GM18519 (cell line): Measurements from ENCODE around the gene RPS6KA1.

Source experiments
- ATAC-seq: cut with Tn5 transposase; IDR thresholded peaks from one replicate; pipeline ENCODE4 v1.9.1; 2021; ENCODE audit warnings: mild to moderate bottlenecking, moderate library complexity; ENCODE audit not compliant: unreplicated experiment, low FRiP score

RPS6KA1 gene

GRCh38 chr1:26530895-26531598, 1.5 kb downstream of the RPS6KA1 start:
- no peak for ATAC-seq

- ATAC-seq: no peak
Measured at GRCh38 chr1:26531651-26532131, 2.1 kb downstream of the RPS6KA1 start.

GRCh38 chr1:26533951-26534509, 4.5 kb downstream of the RPS6KA1 start:
- no peak for ATAC-seq

GRCh38 chr1:26535201-26535600, 5.6 kb downstream of the RPS6KA1 start:
- no peak for ATAC-seq

GRCh38 chr1:26536081-26536480, 6.5 kb downstream of the RPS6KA1 start:
- ATAC-seq: no peak

GRCh38 chr1:26536521-26536920, 7.0 kb downstream of the RPS6KA1 start:
- no peak for ATAC-seq

GRCh38 chr1:26537951-26538352, 8.4 kb downstream of the RPS6KA1 start:
- no peak for ATAC-seq

GRCh38 chr1:26538480-26539412, 9.2 kb downstream of the RPS6KA1 start:
- no peak for ATAC-seq

GRCh38 chr1:26539722-26540121, 10.2 kb downstream of the RPS6KA1 start:
- ATAC-seq: no peak

- no peak for ATAC-seq
Measured at GRCh38 chr1:26540351-26540750, 10.8 kb downstream of the RPS6KA1 start.

- ATAC-seq: no peak
Measured at GRCh38 chr1:26541431-26541815, 11.9 kb downstream of the RPS6KA1 start.

- ATAC-seq: peak; percentile 28
Measured at GRCh38 chr1:26541816-26542711, 12.5 kb downstream of the RPS6KA1 start.

GRCh38 chr1:26542771-26543451, 13.3 kb downstream of the RPS6KA1 start:
- no peak for ATAC-seq

- no peak for ATAC-seq
Measured at GRCh38 chr1:26543462-26543861, 13.9 kb downstream of the RPS6KA1 start.

- no peak for ATAC-seq
Measured at GRCh38 chr1:26544126-26544525, 14.6 kb downstream of the RPS6KA1 start.

- no peak for ATAC-seq
Measured at GRCh38 chr1:26545969-26546323, 16.4 kb downstream of the RPS6KA1 start.

- no peak for ATAC-seq
Measured at GRCh38 chr1:26546375-26546774, 16.8 kb downstream of the RPS6KA1 start.

GRCh38 chr1:26546819-26547218, 17.3 kb downstream of the RPS6KA1 start:
- no peak for ATAC-seq

- ATAC-seq: no peak
Measured at GRCh38 chr1:26548841-26549240, 19.3 kb downstream of the RPS6KA1 start.

GRCh38 chr1:26550946-26551345, 21.4 kb downstream of the RPS6KA1 start:
- ATAC-seq: no peak
